WTC11 (cell line): ENCODE data around the gene CHCHD1. TPM values are rescaled to one million over a fixed set of nuclear protein-coding genes. Genes with fewer than 3 reads are reported as not detected.

Experiments used
- ATAC-seq: fragments of 200-7000 bp; cut with Tn5 transposase; 2 replicates; pipeline ENCODE4 v1.10.0; 2021; ENCODE audit warnings: mild to moderate bottlenecking, moderate library complexity
- CTCF ChIA-PET: fragments of 300-600 bp; sonication (Branson Sonifier 250); formaldehyde crosslinking; loops from one replicate; lab custom pipeline; 2021; ENCODE audit warnings: antibody characterized with exemption; lab: Charles Lee
- POLR2A ChIA-PET: fragments of 350-600 bp; sonication (Branson Sonifier 250); formaldehyde crosslinking; loops from one replicate; lab custom pipeline; 2021; ENCODE audit warnings: antibody characterized with exemption; lab: Charles Lee
- DNase-seq: peaks from one replicate; pipeline ENCODE4 v3.0.0; 2021; ENCODE audit warnings: low spot score
- H3K27ac Mint-ChIP-seq: 2 replicates; pipeline ENCODE4 v1.8.0; 2021; ENCODE audit warnings: mixed read lengths
- H3K27me3 Mint-ChIP-seq: 2 replicates; pipeline ENCODE4 v1.8.0; 2021; ENCODE audit warnings: low read depth, mild to moderate bottlenecking, moderate library complexity, mixed read lengths
- H3K36me3 Mint-ChIP-seq: 2 replicates; pipeline ENCODE4 v1.8.0; 2021; ENCODE audit warnings: mixed read lengths
- H3K4me1 Mint-ChIP-seq: 2 replicates; pipeline ENCODE4 v1.8.0; 2022; ENCODE audit warnings: mixed read lengths
- H3K4me3 Mint-ChIP-seq: 2 replicates; pipeline ENCODE4 v1.8.0; 2021; ENCODE audit warnings: mild to moderate bottlenecking, moderate library complexity, mixed read lengths
- H3K9me3 Mint-ChIP-seq: 2 replicates; pipeline ENCODE4 v1.8.0; 2021; ENCODE audit warnings: mixed read lengths
- AFF4 ChIP-seq: sonication (generic); formaldehyde crosslinking; IDR thresholded peaks from 2 replicates; pipeline ENCODE4 v1.8.1; 2023; ENCODE audit warnings: mild to moderate bottlenecking, missing genetic modification reagents, borderline replicate concordance
- AR ChIP-seq: fragments of 250-450 bp; sonication (Bioruptor Pico); IDR thresholded peaks from 2 replicates; pipeline ENCODE4 v1.9.0; 2021; ENCODE audit warnings: mild to moderate bottlenecking
- CDX4 ChIP-seq: fragments of 250-450 bp; sonication (Bioruptor Pico); IDR thresholded peaks from 2 replicates; pipeline ENCODE4 v1.9.0; 2021; ENCODE audit warnings: moderate library complexity, mild to moderate bottlenecking, inconsistent platforms, borderline replicate concordance
- CREB1 ChIP-seq: sonication (generic); formaldehyde crosslinking; IDR thresholded peaks from 2 replicates; pipeline ENCODE4 v1.8.0; 2023; ENCODE audit warnings: mild to moderate bottlenecking, missing genetic modification reagents
- FOXK1 ChIP-seq: sonication (generic); formaldehyde crosslinking; IDR thresholded peaks from 2 replicates; pipeline ENCODE4 v1.8.0; 2022; ENCODE audit warnings: mild to moderate bottlenecking, moderate library complexity, missing genetic modification reagents
- FOXP1 ChIP-seq: sonication (generic); formaldehyde crosslinking; IDR thresholded peaks from 2 replicates; pipeline ENCODE4 v1.8.0; 2022; ENCODE audit warnings: missing genetic modification reagents, mild to moderate bottlenecking, moderate library complexity, borderline replicate concordance
- GABPB1 ChIP-seq: sonication (generic); formaldehyde crosslinking; IDR thresholded peaks from 2 replicates; pipeline ENCODE4 v1.8.1; 2023; ENCODE audit warnings: mild to moderate bottlenecking, missing genetic modification reagents
- MYBL2 ChIP-seq: sonication (generic); formaldehyde crosslinking; IDR thresholded peaks from 2 replicates; pipeline ENCODE4 v1.8.1; 2023; ENCODE audit warnings: mild to moderate bottlenecking, moderate library complexity, missing genetic modification reagents
- NFE2L1 ChIP-seq: sonication (generic); formaldehyde crosslinking; IDR thresholded peaks from 2 replicates; pipeline ENCODE4 v1.8.1; 2023; ENCODE audit warnings: missing genetic modification reagents
- TCF7 ChIP-seq: sonication (generic); formaldehyde crosslinking; IDR thresholded peaks from 2 replicates; pipeline ENCODE4 v1.8.0; 2022; ENCODE audit warnings: mild to moderate bottlenecking, low read depth, missing genetic modification reagents, moderate library complexity
- ZNF138 ChIP-seq: sonication (generic); formaldehyde crosslinking; conservative IDR thresholded peaks from 2 replicates; pipeline ENCODE4 v1.8.1; 2022; ENCODE audit warnings: mild to moderate bottlenecking, moderate library complexity, missing genetic modification reagents
- ZNF317 ChIP-seq: sonication (generic); formaldehyde crosslinking; IDR thresholded peaks from 2 replicates; pipeline ENCODE4 v1.8.1; 2023; ENCODE audit warnings: low read depth, mild to moderate bottlenecking, moderate library complexity, missing genetic modification reagents, borderline replicate concordance
- ZNF532 ChIP-seq: fragments of 250-450 bp; sonication (Bioruptor Pico); IDR thresholded peaks from 2 replicates; pipeline ENCODE4 v1.9.0; 2021; ENCODE audit warnings: mild to moderate bottlenecking, borderline replicate concordance
- total RNA-seq: library from RNA; stranded (reverse); gene quantifications from 3 replicates; pipeline ENCODE4 v1.2.3, GENCODE V29; 2021

The CHCHD1 gene
- total RNA-seq, 1 experiment from 2014 or later, result 45.9 TPM

GRCh38 chr10:73780301-73780700 lies 1.5 kb upstream of the CHCHD1 start:
- CTCF ChIA-PET, result no interaction called here
- ATAC-seq (no peak), DNase-seq (no peak)
- Mint-ChIP-seq H3K9me3 (no peaks in the 10 kb centered on the region), H3K27me3 (no peaks in the 10 kb centered on the region), H3K4me1 (peaks cover 27% of the 10 kb centered on the region), H3K27ac (peak overlapping the region; percentile 55), H3K4me3 (peak overlapping the region; percentile 99), H3K36me3 (peaks cover 18% of the 10 kb centered on the region)
- POLR2A ChIA-PET, result no interaction called here
- TF ChIP-seq CREB1 (CRISPR knock-in tag), result no peak
- TF ChIP-seq GABPB1, result no peak

- Mint-ChIP-seq H3K4me3 (peak overlapping the region; percentile 99), H3K27me3 (no peaks in the 10 kb centered on the region), H3K27ac (peak overlapping the region; percentile 82; the same call in 1 of the 2 replicates), H3K36me3 (peaks cover 13% of the 10 kb centered on the region), H3K4me1 (peaks cover 25% of the 10 kb centered on the region), H3K9me3 (no peaks in the 10 kb centered on the region)
- ChIA-PET CTCF (interaction anchor here (1.7 kb wide), 1 partner anchor 8 kb away, joined by 11 read pairs; a partner anchor contains a TSS), POLR2A (interaction anchor here (1.2 to 1.7 kb wide), 2 partner anchors 9 to 38 kb away, joined by 4 to 14 read pairs; a partner anchor contains a TSS)
- ATAC-seq, result no peak
- no peak for TF ChIP-seq TCF7
- no peak for DNase-seq
These were observed 882 bp upstream of the CHCHD1 start for GRCh38 chr10:73780966-73781365.

- ATAC-seq (peak; percentile 5; the same call in 1 of the 2 replicates), DNase-seq (no peak)
- CTCF ChIA-PET, result interaction anchor here (0.6 to 1.7 kb wide), 3 partner anchors 9 to 159 kb away, joined by 3 to 11 read pairs (median 3); a partner anchor contains a TSS
- Mint-ChIP-seq H3K9me3 (no peaks in the 10 kb centered on the region), H3K27me3 (no peaks in the 10 kb centered on the region), H3K4me1 (peaks cover 31% of the 10 kb centered on the region), H3K4me3 (peak overlapping the region; percentile 99), H3K27ac (peak overlapping the region; percentile 99), H3K36me3 (peaks cover 13% of the 10 kb centered on the region)
- TF ChIP-seq MYBL2, result no peak
- no peak for TF ChIP-seq CDX4
- POLR2A ChIA-PET, result interaction anchor here (1.2 to 1.7 kb wide), 2 partner anchors 9 to 38 kb away, joined by 4 to 14 read pairs; a partner anchor contains a TSS
These were observed 335 bp upstream of the CHCHD1 start for GRCh38 chr10:73781548-73781878.

- ChIA-PET POLR2A (no interaction called here), CTCF (interaction anchor here (1.2 kb wide), 1 partner anchor 10 kb away, joined by 3 read pairs; no protein-coding TSS in a partner anchor)
- Mint-ChIP-seq H3K27me3 (no peaks in the 10 kb centered on the region), H3K27ac (peak overlapping the region; percentile 99), H3K9me3 (no peaks in the 10 kb centered on the region), H3K36me3 (peaks cover 10% of the 10 kb centered on the region), H3K4me1 (peaks cover 33% of the 10 kb centered on the region), H3K4me3 (peak overlapping the region; percentile 99)
- DNase-seq, result no peak
- no peak for ATAC-seq
- no peak for TF ChIP-seq NFE2L1 (CRISPR knock-in tag)
- TF ChIP-seq ZNF138 (CRISPR knock-in tag), result no peak
- no peak for TF ChIP-seq AR (CRISPR knock-in tag)
- TF ChIP-seq FOXK1 (CRISPR knock-in tag), result no peak
- TF ChIP-seq CDX4, result no peak
- no peak for TF ChIP-seq ZNF532 (CRISPR knock-in tag)
- TF ChIP-seq FOXP1, result no peak
- TF ChIP-seq ZNF317 (CRISPR knock-in tag), result no peak
- no peak for TF ChIP-seq AFF4 (CRISPR knock-in tag)
These were observed 869 bp downstream of the CHCHD1 start for GRCh38 chr10:73782749-73783085.
